H1 (cell line): ENCODE results near the gene PPIA. TPM values are rescaled to one million over a fixed set of nuclear protein-coding genes. Genes with fewer than 3 reads are reported as not detected.

Experiments used
- CTCF ChIA-PET: fragments of 300-600 bp; sonication (Branson Sonifier 250); formaldehyde crosslinking; loops from one replicate; lab custom pipeline; 2021; ENCODE audit not compliant: partially characterized antibody; lab: Charles Lee
- POLR2A ChIA-PET: fragments of 300-600 bp; sonication (Branson Sonifier 250); formaldehyde crosslinking; loops from one replicate; lab custom pipeline; 2021; ENCODE audit warnings: inconsistent platforms; ENCODE audit not compliant: partially characterized antibody; lab: Charles Lee
- DNase-seq, 2 experiments: peaks; one replicate each; pipeline versions ENCODE4 v3.0.0 to v3.0.0-alpha.2; 2010 to 2022; ENCODE audit warnings: low spot score in 2 of 2, low read depth in 1 of 2, mixed read lengths in 1 of 2
- FAIRE-seq: peaks from 2 replicates; lab custom pipeline; 2011; peaks lifted over from hg19 to GRCh38; lab: Jason Lieb, UNC
- H2AFZ ChIP-seq: 2 replicates; pipeline ENCODE4 v1.8.1; 2012; ENCODE audit warnings: low read length, inconsistent platforms
- H2AK5ac ChIP-seq: 2 replicates; pipeline ENCODE4 v1.6.1; 2013; ENCODE audit warnings: low read depth, low read length
- H2BK120ac ChIP-seq: replicated peaks from 2 replicates; pipeline ENCODE3; 2013; ENCODE audit warnings: low read depth, low read length, inconsistent platforms
- H2BK12ac ChIP-seq: 2 replicates; pipeline ENCODE4 v1.6.1; 2013; ENCODE audit warnings: low read depth, low read length
- H2BK15ac ChIP-seq: 2 replicates; pipeline ENCODE4 v1.6.1; 2013; ENCODE audit warnings: low read length
- H2BK20ac ChIP-seq: 2 replicates; pipeline ENCODE4 v1.6.1; 2013; ENCODE audit warnings: low read length
- H2BK5ac ChIP-seq: 2 replicates; pipeline ENCODE4 v1.6.1; 2013; ENCODE audit warnings: low read depth, low read length
- H3K14ac ChIP-seq: 2 replicates; pipeline ENCODE4 v1.6.1; 2013; ENCODE audit warnings: inconsistent platforms; ENCODE audit not compliant: insufficient read length
- H3K18ac ChIP-seq: 2 replicates; pipeline ENCODE4 v1.6.1; 2013; ENCODE audit warnings: low read length; ENCODE audit errors: extremely low read depth
- H3K23ac ChIP-seq: 2 replicates; pipeline ENCODE4 v1.6.1; 2013; ENCODE audit warnings: inconsistent platforms; ENCODE audit not compliant: insufficient read length
- H3K23me2 ChIP-seq: 2 replicates; pipeline ENCODE4 v1.6.1; 2013; ENCODE audit warnings: low read depth, low read length
- H3K27ac ChIP-seq: 2 replicates; pipeline ENCODE4 v1.6.1; 2011; ENCODE audit warnings: low read depth, low read length, inconsistent platforms
- H3K27me3 ChIP-seq, 4 experiments: replicated peaks in 1 of 4; 1 replicate in 1 of 4; 2 replicates in 3 of 4; pipeline versions ENCODE4 v1.6.1 to v1.8.1; 2011 to 2013; ENCODE audit warnings: low read length in 3 of 4, mild to moderate bottlenecking in 3 of 4, inconsistent platforms in 2 of 4, mixed read lengths in 2 of 4, moderate library complexity in 1 of 4; ENCODE audit not compliant: control insufficient read depth in 3 of 4, insufficient read depth in 3 of 4; ENCODE audit errors: extremely low read depth in 1 of 4
- H3K36me3 ChIP-seq, 4 experiments: 2 replicates each; pipeline versions ENCODE4 v1.6.1 to v1.8.1; 2011 to 2013; ENCODE audit warnings: mild to moderate bottlenecking in 4 of 4, low read length in 3 of 4, moderate library complexity in 2 of 4, control low read depth in 1 of 4, inconsistent platforms in 1 of 4; ENCODE audit not compliant: insufficient read depth in 4 of 4, control insufficient read depth in 2 of 4
- H3K4ac ChIP-seq: replicated peaks from 2 replicates; pipeline ENCODE3; 2013; ENCODE audit warnings: low read length, low read depth, mixed read lengths, inconsistent platforms; ENCODE audit not compliant: insufficient read length
- H3K4me1 ChIP-seq, 4 experiments: replicated peaks in 1 of 4; 1 replicate in 1 of 4; 2 replicates in 3 of 4; pipeline versions ENCODE4 v1.6.1 to v1.8.1; 2011 to 2013; ENCODE audit warnings: low read length in 3 of 4, inconsistent platforms in 2 of 4, mixed read lengths in 1 of 4; ENCODE audit not compliant: insufficient read depth in 4 of 4, control insufficient read depth in 3 of 4
- H3K4me2 ChIP-seq, 2 experiments: 2 replicates each; pipeline versions ENCODE4 v1.6.1 to v1.8.1; 2011 to 2013; ENCODE audit warnings: low read depth in 2 of 2, low read length in 2 of 2, control low read depth in 1 of 2, inconsistent platforms in 1 of 2, mild to moderate bottlenecking in 1 of 2; ENCODE audit not compliant: insufficient read depth in 1 of 2
- H3K4me3 ChIP-seq, 4 experiments: fragments of 200-600, 300-600 bp in 1 of 4; sonication (generic), shearing (Covaris generic), sonication (Bioruptor Twin) in 1 of 4; 2 replicates each; pipeline versions ENCODE4 v1.5.1 to v1.8.1; 2011 to 2016; ENCODE audit warnings: low read length in 4 of 4, low read depth in 3 of 4, control low read depth in 2 of 4, inconsistent platforms in 2 of 4, mild to moderate bottlenecking in 2 of 4, mixed read lengths in 1 of 4, moderate library complexity in 1 of 4; ENCODE audit not compliant: insufficient read depth in 2 of 4; ENCODE audit errors: extremely low read depth in 1 of 4
- H3K56ac ChIP-seq: replicated peaks from 2 replicates; pipeline ENCODE3; 2013; ENCODE audit warnings: low read depth, mild to moderate bottlenecking, mixed read lengths, low read length, inconsistent platforms; ENCODE audit not compliant: insufficient read length
- H3K79me1 ChIP-seq: 2 replicates; pipeline ENCODE4 v1.6.1; 2013; ENCODE audit warnings: low read depth, low read length, control low read depth
- H3K79me2 ChIP-seq, 2 experiments: 2 replicates each; pipeline versions ENCODE4 v1.6.1 to v1.8.1; 2012 to 2013; ENCODE audit warnings: low read length in 2 of 2, mild to moderate bottlenecking in 2 of 2, inconsistent platforms in 1 of 2; ENCODE audit not compliant: insufficient read depth in 2 of 2, control insufficient read depth in 1 of 2
- H3K9ac ChIP-seq, 4 experiments: replicated peaks in 1 of 4; 1 replicate in 1 of 4; 2 replicates in 3 of 4; pipeline versions ENCODE4 v1.6.1 to v1.8.1; 2011 to 2013; ENCODE audit warnings: low read depth in 3 of 4, low read length in 3 of 4, control low read depth in 2 of 4, mild to moderate bottlenecking in 2 of 4, moderate library complexity in 2 of 4, inconsistent platforms in 1 of 4; ENCODE audit errors: extremely low read depth in 1 of 4
- H3K9me3 ChIP-seq, 2 experiments: 2 replicates each; pipeline versions ENCODE4 v1.6.1 to v1.8.1; 2012 to 2013; ENCODE audit warnings: mild to moderate bottlenecking in 2 of 2, moderate library complexity in 2 of 2, control low read depth in 1 of 2, inconsistent platforms in 1 of 2, low read depth in 1 of 2, low read length in 1 of 2, mixed read lengths in 1 of 2; ENCODE audit not compliant: insufficient read depth in 2 of 2
- H4K20me1 ChIP-seq, 2 experiments: replicated peaks in 1 of 2; 2 replicates each; pipeline versions ENCODE3 to v1.8.1; 2011 to 2013; ENCODE audit warnings: inconsistent platforms in 2 of 2, low read length in 2 of 2, mild to moderate bottlenecking in 1 of 2; ENCODE audit not compliant: insufficient read depth in 2 of 2, control insufficient read depth in 1 of 2
- H4K5ac ChIP-seq: 2 replicates; pipeline ENCODE4 v1.6.1; 2013; ENCODE audit warnings: low read length, low read depth, mixed read lengths, inconsistent platforms; ENCODE audit not compliant: insufficient read length
- H4K8ac ChIP-seq: 2 replicates; pipeline ENCODE4 v1.8.0; 2013; ENCODE audit warnings: mild to moderate bottlenecking, moderate library complexity, low read length, inconsistent platforms; ENCODE audit not compliant: insufficient read depth; ENCODE audit errors: extremely low read depth
- H4K91ac ChIP-seq: replicated peaks from 2 replicates; pipeline ENCODE3; 2013; ENCODE audit warnings: low read length, mixed read lengths, inconsistent platforms; ENCODE audit not compliant: insufficient read length
- BACH1 ChIP-seq: IDR thresholded peaks from 2 replicates; pipeline ENCODE4 v1.6.1; 2012; ENCODE audit warnings: low read length, improper control_type of control experiment
- CBX5 ChIP-seq: fragments of 300-800, 300-1000 bp; sonication (generic); IDR thresholded peaks from 2 replicates; pipeline ENCODE4 v1.7.1; 2016; ENCODE audit warnings: antibody characterized with exemption, low read length, low read depth
- CREB1 ChIP-seq: IDR thresholded peaks from 2 replicates; pipeline ENCODE4 v1.6.1; 2012; ENCODE audit warnings: inconsistent platforms
- E2F6 ChIP-seq: IDR thresholded peaks from 2 replicates; pipeline ENCODE4 v1.6.1; 2012; ENCODE audit warnings: inconsistent platforms
- EZH2 ChIP-seq: fragments of 200-600 bp; sonication (generic); IDR thresholded peaks from 2 replicates; pipeline ENCODE4 v1.7.1; 2012; ENCODE audit warnings: low read depth, mild to moderate bottlenecking, moderate library complexity, low read length, inconsistent platforms; ENCODE audit not compliant: severe bottlenecking
- GABPA ChIP-seq: IDR thresholded peaks from 2 replicates; pipeline ENCODE4 v1.6.1; 2011; ENCODE audit warnings: mild to moderate bottlenecking, low read length, moderate library complexity, borderline replicate concordance; ENCODE audit not compliant: insufficient read depth
- KDM5A ChIP-seq: fragments of 200-600 bp; IDR thresholded peaks from 2 replicates; pipeline ENCODE4 v1.7.1; 2012; ENCODE audit warnings: mild to moderate bottlenecking, low read length, inconsistent platforms, mixed read lengths
- MAFK ChIP-seq: IDR thresholded peaks from 2 replicates; pipeline ENCODE4 v1.6.1; 2012; ENCODE audit warnings: low read depth, mild to moderate bottlenecking, improper control_type of control experiment, low read length
- PHF8 ChIP-seq: fragments of 200-600 bp; sonication (generic); conservative IDR thresholded peaks from 2 replicates; pipeline ENCODE4 v1.7.1; 2012; ENCODE audit warnings: low read depth, mild to moderate bottlenecking, inconsistent platforms, low read length, moderate library complexity
- RBBP5 ChIP-seq: IDR thresholded peaks from 2 replicates; pipeline ENCODE4 v1.7.1; 2012; ENCODE audit warnings: low read depth, mild to moderate bottlenecking, inconsistent platforms, low read length, moderate library complexity, borderline replicate concordance
- SIX5 ChIP-seq: IDR thresholded peaks from 2 replicates; pipeline ENCODE4 v1.6.1; 2011; ENCODE audit warnings: mild to moderate bottlenecking, low read depth, low read length
- SP4 ChIP-seq: IDR thresholded peaks from 2 replicates; pipeline ENCODE4 v1.6.1; 2012; ENCODE audit warnings: low read length, inconsistent platforms
- WGBS, 2 experiments: shearing (Covaris generic) in 1 of 2; methylation state at CpG; one replicate each; pipeline versions ENCODE4 v1.1.6 to v1.1.7; 2013 to 2015; ENCODE audit warnings: low lambda C conversion rate in 2 of 2, mixed read lengths in 2 of 2, inconsistent platforms in 1 of 2, low coverage in 1 of 2, missing lambda C conversion rate in 1 of 2; ENCODE audit not compliant: insufficient replicate concordance in 2 of 2, insufficient coverage in 1 of 2, insufficient read length in 1 of 2; ENCODE audit errors: extremely low coverage in 1 of 2, missing lambda C conversion rate in 1 of 2; 5-methylcytosine and 5-hydroxymethylcytosine counted together
- polyA plus RNA-seq, 7 experiments: library from polyadenylated mRNA; depleted of rRNA in 3 of 7; stranded (reverse) in 5 of 7; unstranded in 2 of 7; fragments of >200 nt in 5 of 7; fragments of 200-250 nt in 2 of 7; gene quantifications; 1 replicate in 5 of 7; 2 replicates in 1 of 7; 4 replicates in 1 of 7; pipeline versions ENCODE4 v1.2.1 to v1.2.3, GENCODE V29; 2011 to 2013; ENCODE audit warnings: missing spikeins in 2 of 7, mixed read lengths in 2 of 7
- total RNA-seq: library from RNA; stranded (reverse); fragmentation: NEBNext Ultra II Directional; extraction: Animal tissue kit (Norgen Biotek cat#: 25700); gene quantifications from 2 replicates; pipeline ENCODE4 v1.2.1, GENCODE V29; 2021
- TF ChIP-seq, protein P1 (sequence below): IDR thresholded peaks from 2 replicates; pipeline ENCODE4 v1.6.1; 2011; ENCODE audit warnings: low read length, improper control_type of control experiment

Gene PPIA
- total and polyA plus RNA-seq, 2 of the 8 experiments (the other 6 are each of a cell fraction or from before 2014, with no cell fraction given): 2,865 to 5,394 TPM

DNA sequence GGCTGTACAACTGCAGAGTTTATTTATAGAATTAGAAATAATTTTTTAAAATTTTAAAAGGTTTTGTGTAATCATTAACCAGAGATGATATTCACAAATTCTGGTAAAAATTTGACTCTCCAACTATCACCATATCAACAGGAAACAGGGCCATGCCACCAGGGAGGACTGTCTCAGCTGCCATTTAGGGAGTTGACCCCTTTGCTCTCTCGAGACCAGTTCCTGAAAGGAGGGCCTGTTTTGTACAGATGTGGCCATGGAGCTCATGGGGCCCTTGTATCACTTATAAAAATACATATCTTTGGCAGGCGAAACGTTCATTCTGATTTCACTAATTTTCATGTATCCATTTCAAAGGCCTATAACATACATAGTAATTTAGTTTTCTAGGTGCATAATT is 31.1 kb downstream of the PPIA start:
- Histone ChIP-seq H3K4me3 (no peak overlapping the region), H3K23ac (no peak overlapping the region), H3K27ac (no peak overlapping the region), H3K4me2 (no peak overlapping the region), H2BK12ac (no peak overlapping the region), H4K91ac (no peak overlapping the region), H2BK15ac (no peak overlapping the region), H3K56ac (no peak overlapping the region), H3K23me2 (no peaks in the 10 kb centered on the region), H3K79me2 (no peaks in the 10 kb centered on the region), H2BK120ac (no peak overlapping the region), H2BK20ac (no peak overlapping the region), H2AK5ac (no peak overlapping the region), H3K4me1 (no peaks in the 10 kb centered on the region), H3K4ac (no peak overlapping the region), H3K27me3 (no peaks in the 10 kb centered on the region), H3K79me1 (no peaks in the 10 kb centered on the region; the same call in 1 of the 2 replicates), H3K36me3 (peaks cover 2 to 57% (median 23%) of the 10 kb centered on the region in 4 experiments; a peak in 7 of 8 replicates), H4K8ac (no peak overlapping the region), H3K18ac (no peak overlapping the region), H3K9ac (no peak overlapping the region), H2BK5ac (no peak overlapping the region), H2AFZ (no peak overlapping the region), H4K5ac (no peak overlapping the region), H3K14ac (no peak overlapping the region), H4K20me1 (peaks cover 0 to 2% of the 10 kb centered on the region in 2 experiments), H3K9me3 (no peaks in the 10 kb centered on the region)
- ChIA-PET POLR2A (interaction anchor here (1.1 to 4.9 kb wide), 5 partner anchors 9 to 29 kb away, joined by 3 to 28 read pairs (median 4); partner anchors contain the start of gene H2AZ2), CTCF (interaction anchor here (0.6 to 1.5 kb wide), 4 partner anchors 8 to 146 kb away, joined by 3 to 4 read pairs (median 3); no protein-coding TSS in a partner anchor)
- WGBS, 2 experiments: 90% methylated on average over 3 of the region's 3 CpGs; no CpG with 5 or more reads in 1 of the 2 experiments
- DNase-seq (no peak), FAIRE-seq (no peak)
- TF ChIP-seq KDM5A (no peak), CBX5 (no peak), PHF8 (no peak), CREB1 (no peak), MAFK (no peak), BACH1 (no peak), RBBP5 (no peak), SP4 (no peak), SIX5 (no peak), GABPA (no peak), EZH2 (no peak), E2F6 (no peak)
- TF ChIP-seq, protein P1, sequence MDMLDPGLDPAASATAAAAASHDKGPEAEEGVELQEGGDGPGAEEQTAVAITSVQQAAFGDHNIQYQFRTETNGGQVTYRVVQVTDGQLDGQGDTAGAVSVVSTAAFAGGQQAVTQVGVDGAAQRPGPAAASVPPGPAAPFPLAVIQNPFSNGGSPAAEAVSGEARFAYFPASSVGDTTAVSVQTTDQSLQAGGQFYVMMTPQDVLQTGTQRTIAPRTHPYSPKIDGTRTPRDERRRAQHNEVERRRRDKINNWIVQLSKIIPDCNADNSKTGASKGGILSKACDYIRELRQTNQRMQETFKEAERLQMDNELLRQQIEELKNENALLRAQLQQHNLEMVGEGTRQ: no peak
